GM12801 (cell line): ENCODE data around the gene CDH13.

Experiments
- CTCF ChIP-seq: IDR thresholded peaks from one replicate; pipeline ENCODE4 v1.5.1; 2011; ENCODE audit warnings: control low read depth; ENCODE audit not compliant: insufficient read length; ENCODE audit errors: extremely low read depth

Gene CDH13

GRCh38 chr16:83031524-83031923, 404.8 kb downstream of the CDH13 start:
- TF ChIP-seq CTCF = no peak

GRCh38 chr16:83037102-83037501, 410.3 kb downstream of the CDH13 start:
- TF ChIP-seq CTCF = no peak

GRCh38 chr16:83037884-83038283, 411.1 kb downstream of the CDH13 start:
- no peak for TF ChIP-seq CTCF

- no peak for TF ChIP-seq CTCF
Measured at GRCh38 chr16:83040174-83040573, 413.4 kb downstream of the CDH13 start.

- no peak for TF ChIP-seq CTCF
Measured at GRCh38 chr16:83044589-83044988, 417.8 kb downstream of the CDH13 start.

DNA sequence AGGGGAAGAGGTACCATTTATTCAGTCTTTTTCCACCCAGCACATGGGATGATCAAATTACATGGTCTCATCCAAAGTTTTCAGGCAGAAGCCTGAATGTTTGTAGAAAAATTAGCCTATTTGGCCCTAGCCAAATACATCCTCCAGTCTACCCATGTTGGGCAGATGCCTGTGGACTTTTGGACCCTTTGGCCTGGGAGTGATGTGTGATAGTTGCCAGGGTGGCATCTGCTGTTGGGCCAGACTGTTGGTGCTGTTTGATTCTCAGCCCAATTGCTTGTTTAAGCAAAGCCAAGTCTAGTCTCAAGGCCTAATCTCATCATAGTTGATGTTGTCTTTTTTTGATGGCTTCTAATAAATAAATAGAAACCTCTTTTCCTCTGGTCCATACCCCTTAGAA, 419.0 kb downstream of the CDH13 start:
- no peak for TF ChIP-seq CTCF

GRCh38 chr16:83046664-83047063, 419.9 kb downstream of the CDH13 start:
- TF ChIP-seq CTCF = no peak

GRCh38 chr16:83051451-83051850, 424.7 kb downstream of the CDH13 start:
- no peak for TF ChIP-seq CTCF
